ENCODE data around the gene GPBP1L1. TPM values are rescaled to one million over a fixed set of nuclear protein-coding genes. Genes with fewer than 3 reads are reported as not detected.
"Not testable (repeated sequence)": the region's sequence is repeated elsewhere in the genome, so short reads cannot be mapped to it uniquely, and the experiment has no call there.

GPBP1L1 gene
- polyA plus RNA-seq, 1 experiment = 63.0 TPM

GRCh38 chr1:45678489-45678888 lies 7.8 kb downstream of the GPBP1L1 start:
- no peak for TF ChIP-seq CTCF (IDR thresholded peaks at IDR 0.05; ENCODE audit: low read depth, low read length)
- no peak for DNase-seq (ENCODE audit: low read depth, low spot score)
- Histone ChIP-seq H3K27ac (ENCODE audit: low read depth, low read length) (no peak overlapping the region), H3K27me3 (ENCODE audit: control insufficient read depth, insufficient read depth, low read length) (no peaks in the 10 kb centered on the region), H3K4me3 (ENCODE audit: low read depth, low read length) (no peak overlapping the region), H3K9me3 (ENCODE audit: control insufficient read depth, insufficient read depth, low read length) (no peaks in the 10 kb centered on the region)
- POLR2A ChIA-PET = no interaction called here
- CTCF ChIA-PET = no interaction called here

- DNase-seq (ENCODE audit: low read depth, low spot score) = no peak
- no peak for TF ChIP-seq CTCF (IDR thresholded peaks at IDR 0.05; ENCODE audit: low read depth, low read length)
- Histone ChIP-seq H3K27ac (ENCODE audit: low read depth, low read length) (no peak overlapping the region), H3K4me3 (ENCODE audit: low read depth, low read length) (no peak overlapping the region), H3K9me3 (ENCODE audit: control insufficient read depth, insufficient read depth, low read length) (no peaks in the 10 kb centered on the region), H3K27me3 (ENCODE audit: control insufficient read depth, insufficient read depth, low read length) (no peaks in the 10 kb centered on the region)
- ChIA-PET CTCF (interaction anchor here (0.7 kb wide), 1 partner anchor 28 kb away, joined by 3 read pairs; no protein-coding TSS in a partner anchor), POLR2A (no interaction called here)
These were observed 8.5 kb downstream of the GPBP1L1 start for GRCh38 chr1:45677751-45678245.

- not testable (repeated sequence) for H3K27ac ChIP-seq (ENCODE audit: low read depth, low read length); DNase-seq (ENCODE audit: low read depth, low spot score); H3K27me3 ChIP-seq (ENCODE audit: control insufficient read depth, insufficient read depth, low read length); H3K4me3 ChIP-seq (ENCODE audit: low read depth, low read length); H3K9me3 ChIP-seq (ENCODE audit: control insufficient read depth, insufficient read depth, low read length)
- POLR2A ChIA-PET = interaction anchor here (0.7 to 0.9 kb wide), 2 partner anchors 9 to 100 kb away, joined by 5 to 8 read pairs; no protein-coding TSS in a partner anchor
- CTCF ChIA-PET = interaction anchor here (0.7 kb wide), 1 partner anchor 40 kb away, joined by 3 read pairs; no protein-coding TSS in a partner anchor
These were observed 9.8 kb downstream of the GPBP1L1 start for GRCh38 chr1:45676553-45676952.

- POLR2A ChIA-PET = no interaction called here
These were observed 11.9 kb downstream of the GPBP1L1 start for GRCh38 chr1:45674478-45674877.

GRCh38 chr1:45673956-45674355 lies 12.4 kb downstream of the GPBP1L1 start:
- TF ChIP-seq CTCF (IDR thresholded peaks at IDR 0.05; ENCODE audit: low read depth, low read length) = no peak
- DNase-seq (ENCODE audit: low read depth, low spot score) = no peak
- ChIA-PET POLR2A (no interaction called here), CTCF (interaction anchor here (0.7 kb wide), 1 partner anchor 29 kb away, joined by 3 read pairs; no protein-coding TSS in a partner anchor)
- Histone ChIP-seq H3K4me3 (ENCODE audit: low read depth, low read length) (no peak overlapping the region), H3K27me3 (ENCODE audit: control insufficient read depth, insufficient read depth, low read length) (no peaks in the 10 kb centered on the region), H3K9me3 (ENCODE audit: control insufficient read depth, insufficient read depth, low read length) (no peaks in the 10 kb centered on the region), H3K27ac (ENCODE audit: low read depth, low read length) (no peak overlapping the region)

More at GRCh38 chr1:45674478-45674877, 11.9 kb downstream of the GPBP1L1 start:
- H3K4me3 ChIP-seq (ENCODE audit: low read depth, low read length) = no peak overlapping the region
- no peak for TF ChIP-seq CTCF (IDR thresholded peaks at IDR 0.05; ENCODE audit: low read depth, low read length)
- H3K27ac ChIP-seq (ENCODE audit: low read depth, low read length) = no peak overlapping the region
- no peaks in the 10 kb centered on the region for H3K9me3 ChIP-seq (ENCODE audit: control insufficient read depth, insufficient read depth, low read length)
- H3K27me3 ChIP-seq (ENCODE audit: control insufficient read depth, insufficient read depth, low read length) = no peaks in the 10 kb centered on the region
- CTCF ChIA-PET = interaction anchor here (1.1 kb wide), 1 partner anchor 11 kb away, joined by 4 read pairs; the partner anchor contains the start of gene GPBP1L1
- DNase-seq (ENCODE audit: low read depth, low spot score) = no peak
